NCI-H1694 treated with DMSO at 0.1 percent for 48 hours (cell line): Measurements from ENCODE around the gene CENPV.
A peak's percentile ranks its signal among the peaks of the same experiment; 100 is the strongest.

Experiments
- DNase-seq: peaks from one replicate; lab custom pipeline; 2025; lab: John Stamatoyannopoulos, UW

Gene CENPV

GRCh38 chr17:16361874-16362273, 8.6 kb upstream of the CENPV start:
- no peak for DNase-seq

GRCh38 chr17:16358394-16358793, 5.1 kb upstream of the CENPV start:
- no peak for DNase-seq

GRCh38 chr17:16354585-16354984, 1.3 kb upstream of the CENPV start:
- DNase-seq = no peak

GRCh38 chr17:16352667-16353316, 477 bp downstream of the CENPV start:
- DNase-seq = peak; percentile 82

- peak; percentile 82 for DNase-seq
Observed at GRCh38 chr17:16352303-16352666, 984 bp downstream of the CENPV start.

GRCh38 chr17:16351831-16352230, 1.4 kb downstream of the CENPV start:
- DNase-seq = no peak

GRCh38 chr17:16349431-16349830, 3.8 kb downstream of the CENPV start:
- no peak for DNase-seq

- DNase-seq = no peak
Observed at GRCh38 chr17:16348586-16348985, 4.7 kb downstream of the CENPV start.

- no peak for DNase-seq
Observed at GRCh38 chr17:16346721-16347271, 6.5 kb downstream of the CENPV start.

- DNase-seq = no peak
Observed at GRCh38 chr17:16345565-16345964, 7.7 kb downstream of the CENPV start.

- DNase-seq = no peak
Observed at GRCh38 chr17:16343569-16343968, 9.7 kb downstream of the CENPV start.

GRCh38 chr17:16342979-16343378, 10.3 kb downstream of the CENPV start:
- DNase-seq = peak; percentile 73

- DNase-seq = no peak
Observed at GRCh38 chr17:16339959-16340358, 13.3 kb downstream of the CENPV start.

- no peak for DNase-seq
Observed at GRCh38 chr17:16339402-16339801, 13.9 kb downstream of the CENPV start.

GRCh38 chr17:16338391-16338790, 14.9 kb downstream of the CENPV start:
- DNase-seq = no peak

- DNase-seq = no peak
Observed at GRCh38 chr17:16329519-16330271, 23.6 kb downstream of the CENPV start.

- no peak for DNase-seq
Observed at GRCh38 chr17:16328997-16329396, 24.3 kb downstream of the CENPV start.

- no peak for DNase-seq
Observed at GRCh38 chr17:16327018-16327417, 26.3 kb downstream of the CENPV start.

- no peak for DNase-seq
Observed at GRCh38 chr17:16325964-16326363, 27.3 kb downstream of the CENPV start.

- DNase-seq = no peak
Observed at GRCh38 chr17:16322636-16323035, 30.6 kb downstream of the CENPV start.

- DNase-seq = no peak
Observed at GRCh38 chr17:16319969-16320368, 33.3 kb downstream of the CENPV start.

- DNase-seq = no peak
Observed at GRCh38 chr17:16314859-16315258, 38.4 kb downstream of the CENPV start.

GRCh38 chr17:16314189-16314588, 39.1 kb downstream of the CENPV start:
- no peak for DNase-seq
